Transverse colon (tissue), 4 donors: ENCODE data around the gene GTF2H4. TPM values are rescaled to one million over a fixed set of nuclear protein-coding genes. Genes with fewer than 3 reads are reported as not detected.

Experiments used
- DNase-seq: peaks from one replicate; pipeline ENCODE4 v3.0.0-alpha.2; 2019
- H3K27ac ChIP-seq, 4 donors: fragments of 200-600 bp; sonication (generic); 2 replicates each; pipeline ENCODE4 v1.5.1; 2016 to 2018; ENCODE audit warnings: inconsistent platforms in 4 of 4
- H3K27me3 ChIP-seq: fragments of 200-600 bp; sonication (generic); 2 replicates; pipeline ENCODE4 v1.5.1; 2017; ENCODE audit warnings: inconsistent platforms
- H3K36me3 ChIP-seq, 4 donors: fragments of 200-600 bp; sonication (generic); 2 replicates each; pipeline ENCODE4 v1.5.1; 2017 to 2019; ENCODE audit warnings: inconsistent platforms in 4 of 4
- H3K4me1 ChIP-seq, 4 donors: fragments of 200-600 bp; sonication (generic); 2 replicates each; pipeline ENCODE4 v1.5.1; 2017 to 2020; ENCODE audit warnings: inconsistent platforms in 4 of 4
- H3K4me3 ChIP-seq, 4 donors: fragments of 200-600 bp; sonication (generic); 1 replicate in 1 of 4; 2 replicates in 3 of 4; pipeline versions ENCODE4 v1.5.1 to v1.6.1; 2017 to 2019; ENCODE audit warnings: inconsistent platforms in 4 of 4
- H3K9me3 ChIP-seq, 2 donors: fragments of 200-600 bp; sonication (generic); 2 replicates each; pipeline ENCODE4 v1.5.1; 2017 to 2019; ENCODE audit warnings: inconsistent platforms in 2 of 2
- CTCF ChIP-seq, 5 experiments: fragments of 200-600 bp in 3 of 5; fragments of 450-650 bp in 2 of 5; sonication (generic) in 3 of 5; IDR thresholded peaks; 1 replicate in 2 of 5; 2 replicates in 3 of 5; pipeline ENCODE4 v1.5.1; 2016 to 2017; ENCODE audit warnings: antibody characterized with exemption in 5 of 5, inconsistent platforms in 3 of 5, mild to moderate bottlenecking in 2 of 5, moderate library complexity in 1 of 5
- EP300 ChIP-seq: sonication (generic); formaldehyde crosslinking; IDR thresholded peaks from one replicate; pipeline ENCODE4 v1.6.1; 2017; ENCODE audit warnings: antibody characterized with exemption, low read depth
- POLR2A ChIP-seq: fragments of 450-650 bp; IDR thresholded peaks from one replicate; pipeline ENCODE4 v1.6.1; 2016; ENCODE audit warnings: antibody characterized with exemption, mild to moderate bottlenecking, moderate library complexity
- POLR2AphosphoS5 ChIP-seq, 3 donors: sonication (generic); formaldehyde crosslinking; IDR thresholded peaks; one replicate each; pipeline ENCODE4 v1.6.1; 2016; ENCODE audit warnings: antibody characterized with exemption in 3 of 3
- whole genome bisulfite sequencing, 2 donors: methylation state at CpG; one replicate each; pipeline ENCODE4 v1.1.5; 2018; ENCODE audit warnings: low coverage in 1 of 2; 5-methylcytosine and 5-hydroxymethylcytosine counted together
- in situ Hi-C, 4 donors: fragments of 200-750 bp; cut with MboI; loops; one replicate each; pipeline versions ENCODE4 v1.15.0 to v1.15.1; 2017; ENCODE audit warnings: low sequenced_read_pairs in 3 of 4, low pct_ligation_motif_present in 1 of 4, low pct_unique_long_range_greater_than_20kb in 1 of 4
- intact Hi-C: fragments of 100-400 bp; cut with DNase I; formaldehyde crosslinking; loops from one replicate; pipeline ENCODE4 v1.15.1; 2023; ENCODE audit warnings: low total_unique reads
- total RNA-seq, 4 donors: library from RNA; depleted of rRNA; stranded (reverse); fragments of >200 nt; gene quantifications; one replicate each; pipeline ENCODE4 v1.1.0, GENCODE V29; 2016

Gene GTF2H4
- total RNA-seq, 4 donors from 2014 or later = 2.0 to 44.5 (median 6.8) TPM

DNA sequence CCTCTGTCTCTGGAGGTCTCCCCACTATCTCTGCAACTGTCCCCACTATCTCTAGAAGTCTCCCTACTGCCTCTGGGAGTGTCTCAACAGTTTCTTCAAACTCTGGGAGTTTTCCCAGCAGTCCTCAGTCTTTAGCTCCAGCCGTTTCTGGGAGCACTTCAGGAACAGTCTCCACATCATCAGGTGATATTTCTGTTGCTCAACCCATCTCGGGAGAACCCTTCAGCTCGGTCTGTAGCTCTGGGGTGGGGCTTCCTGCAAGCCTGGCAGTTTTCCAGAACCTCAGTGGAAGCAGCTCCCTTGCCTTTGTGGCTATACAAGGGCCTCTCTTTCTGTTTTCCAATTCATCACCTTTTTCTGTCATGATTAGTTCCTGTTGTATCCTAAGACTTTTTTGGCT lies 27.0 kb downstream of the GTF2H4 start:
- Histone ChIP-seq H3K36me3 (no peaks in the 10 kb centered on the region), H3K27ac (no peak overlapping the region), H3K4me1 (no peaks in the 10 kb centered on the region), H3K27me3 (peaks cover 12% of the 10 kb centered on the region), H3K4me3 (no peak overlapping the region), H3K9me3 (no peaks in the 10 kb centered on the region)
- TF ChIP-seq EP300 = no peak
- TF ChIP-seq POLR2A = no peak
- no peak for TF ChIP-seq POLR2AphosphoS5 (IDR thresholded peaks at IDR 0.05)
- TF ChIP-seq CTCF (IDR thresholded peaks at IDR 0.05) = no peak
- intact Hi-C loops = no loop called here
- WGBS, 2 donors = 37% methylated on average over 3 of the region's 3 CpGs; no CpG with 5 or more reads in 1 of the 2 donors
- in situ Hi-C loops = loop anchor here in 2 of 4 donors (10.0 to 25.0 kb wide), 2 partner anchors 110 to 127 kb away; no protein-coding TSS in a partner anchor
- DNase-seq = no peak

DNA sequence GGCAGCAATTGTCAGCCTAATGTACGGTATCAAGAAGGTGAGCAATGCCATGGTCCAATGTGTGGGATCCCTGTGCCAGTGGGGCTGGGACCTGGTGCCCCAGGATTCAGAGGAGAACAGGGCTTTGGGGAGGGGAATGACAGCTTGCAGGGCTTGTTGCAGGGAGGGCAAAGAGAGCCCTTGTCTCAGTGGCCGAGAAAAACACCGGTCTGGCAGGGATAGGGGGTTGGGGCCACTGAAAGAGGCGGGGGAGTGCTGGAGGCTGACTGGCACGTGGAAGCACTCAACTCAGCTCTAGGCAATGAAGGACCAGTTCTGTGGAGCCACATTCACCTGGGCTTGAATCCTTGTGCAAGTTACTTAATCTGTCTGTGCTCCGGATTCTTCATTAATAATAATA lies 29.3 kb downstream of the GTF2H4 start:
- in situ Hi-C loops (loop anchor here in 2 of 4 donors (10.0 to 25.0 kb wide), 2 partner anchors 108 to 125 kb away; no protein-coding TSS in a partner anchor), intact Hi-C loops (no loop called here)
- Histone ChIP-seq H3K4me3 (no peak overlapping the region), H3K4me1 (no peaks in the 10 kb centered on the region), H3K27me3 (peaks cover 21% of the 10 kb centered on the region), H3K9me3 (no peaks in the 10 kb centered on the region), H3K27ac (no peak overlapping the region), H3K36me3 (no peaks in the 10 kb centered on the region)
- TF ChIP-seq POLR2A = no peak
- WGBS, 2 donors = 81% methylated on average over 6 of the region's 6 CpGs; no CpG with 5 or more reads in 1 of the 2 donors
- DNase-seq = no peak

GRCh38 chr6:30938730-30939129 lies 30.7 kb downstream of the GTF2H4 start:
- no peak for DNase-seq
- Histone ChIP-seq H3K4me3 (no peak overlapping the region), H3K36me3 (no peaks in the 10 kb centered on the region), H3K27ac (no peak overlapping the region), H3K27me3 (peaks cover 31% of the 10 kb centered on the region), H3K4me1 (no peaks in the 10 kb centered on the region), H3K9me3 (no peaks in the 10 kb centered on the region)
- WGBS, 2 donors = 77% methylated on average over 4 of the region's 4 CpGs; no CpG with 5 or more reads in 1 of the 2 donors
- intact Hi-C loops (no loop called here), in situ Hi-C loops (loop anchor here in 2 of 4 donors (10.0 to 25.0 kb wide), 2 partner anchors 106 to 124 kb away; no protein-coding TSS in a partner anchor)
- TF ChIP-seq POLR2AphosphoS5 (IDR thresholded peaks at IDR 0.05) (no peak), EP300 (no peak), CTCF (IDR thresholded peaks at IDR 0.05) (no peak)

DNA sequence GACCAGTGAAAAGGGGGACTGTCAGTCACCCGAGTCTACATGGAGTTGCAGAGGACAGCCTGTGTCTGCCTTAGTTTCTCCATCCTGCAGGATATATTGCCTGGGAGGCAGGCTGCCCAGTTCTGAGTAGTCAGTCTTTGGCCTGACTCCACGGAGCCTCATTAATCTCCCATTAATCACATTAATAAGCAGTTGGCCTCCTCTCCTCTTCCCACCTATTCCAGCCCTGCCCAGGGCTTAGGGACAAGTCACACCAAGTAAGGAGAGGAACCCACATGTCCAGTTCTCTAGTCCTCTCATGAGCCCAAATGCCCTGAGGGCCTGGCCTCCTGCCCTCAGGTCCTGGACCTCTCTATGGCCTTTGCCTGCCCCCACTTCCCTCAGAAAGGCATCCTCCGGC lies 31.5 kb downstream of the GTF2H4 start:
- no peaks in the 10 kb centered on the region for H3K9me3 ChIP-seq
- WGBS, 2 donors = 58% methylated on average over 3 of the region's 3 CpGs; no CpG with 5 or more reads in 1 of the 2 donors
- intact Hi-C loops (no loop called here), in situ Hi-C loops (loop anchor here in 2 of 4 donors (10.0 to 25.0 kb wide), 2 partner anchors 105 to 123 kb away; no protein-coding TSS in a partner anchor)
- DNase-seq = no peak
- no peak overlapping the region for H3K4me3 ChIP-seq
- no peaks in the 10 kb centered on the region for H3K4me1 ChIP-seq
- no peak for TF ChIP-seq POLR2AphosphoS5 (IDR thresholded peaks at IDR 0.05)
- TF ChIP-seq EP300 = no peak
- TF ChIP-seq POLR2A = no peak
- no peak for TF ChIP-seq CTCF (IDR thresholded peaks at IDR 0.05)
- no peak overlapping the region for H3K27ac ChIP-seq
- H3K27me3 ChIP-seq = peaks cover 39% of the 10 kb centered on the region
- no peaks in the 10 kb centered on the region for H3K36me3 ChIP-seq
